Measurements from ENCODE around the gene PRR14.
"Not testable (repeated sequence)": the region's sequence is repeated elsewhere in the genome, so short reads cannot be mapped to it uniquely, and the experiment has no call there.

PRR14 gene

GRCh38 chr16:30691907-30692306 lies 41.1 kb downstream of the PRR14 start:
- Histone ChIP-seq H3K4me1 (ENCODE audit: insufficient read depth, poor library complexity, severe bottlenecking) (no peaks in the 10 kb centered on the region), H3K4me3 (ENCODE audit: severe bottlenecking) (no peak overlapping the region), H3K27me3 (ENCODE audit: insufficient read depth, poor library complexity, severe bottlenecking) (no peaks in the 10 kb centered on the region), H3K36me3 (ENCODE audit: low read depth) (no peaks in the 10 kb centered on the region), H3K27ac (ENCODE audit: poor library complexity, severe bottlenecking) (no peak overlapping the region), H3K9me3 (ENCODE audit: severe bottlenecking) (no peaks in the 10 kb centered on the region)
- TF ChIP-seq CTCF (IDR thresholded peaks at IDR 0.05; ENCODE audit: poor library complexity, severe bottlenecking): no peak
- DNase-seq (ENCODE audit: low spot score) (no peak), ATAC-seq (ENCODE audit: low read depth) (no peak)

DNA sequence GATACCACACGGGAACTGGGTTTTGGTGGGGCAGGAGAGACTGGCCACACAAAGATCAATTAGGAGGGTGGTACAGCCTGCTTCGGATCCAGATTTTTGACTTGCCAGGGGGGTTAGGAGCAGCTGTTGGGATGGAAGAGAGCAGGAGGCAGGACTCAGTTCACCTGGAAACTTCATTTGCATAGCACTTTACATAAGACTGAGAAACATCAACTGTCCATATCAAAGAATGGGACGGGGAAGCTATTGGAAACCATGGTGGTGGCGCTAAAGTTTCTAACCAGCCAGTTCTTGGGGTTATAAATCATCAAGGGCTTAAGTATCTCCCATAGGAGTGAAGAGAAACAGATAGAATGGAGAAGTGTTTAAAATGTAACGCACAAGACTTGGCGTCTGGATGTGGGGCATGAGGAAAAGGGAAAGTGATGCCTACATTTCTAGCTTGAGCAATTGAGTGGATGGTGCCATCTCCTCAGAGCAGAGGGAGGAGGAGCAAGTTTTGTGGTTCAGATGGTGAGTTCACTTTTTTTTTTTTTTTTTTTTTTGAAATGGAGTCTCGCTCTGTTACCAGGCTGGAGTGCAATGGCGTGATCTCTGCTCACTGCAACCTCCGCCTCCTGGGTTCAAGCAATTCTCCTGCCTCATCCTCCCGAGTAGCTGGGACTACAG lies 41.8 kb downstream of the PRR14 start:
- no peaks in the 10 kb centered on the region for H3K9me3 ChIP-seq (ENCODE audit: severe bottlenecking)
- TF ChIP-seq CTCF (IDR thresholded peaks at IDR 0.05; ENCODE audit: poor library complexity, severe bottlenecking): no peak
- DNase-seq (ENCODE audit: low spot score) (no peak), ATAC-seq (ENCODE audit: low read depth) (no peak)
- H3K27me3 ChIP-seq (ENCODE audit: insufficient read depth, poor library complexity, severe bottlenecking): no peaks in the 10 kb centered on the region
- no peaks in the 10 kb centered on the region for H3K4me1 ChIP-seq (ENCODE audit: insufficient read depth, poor library complexity, severe bottlenecking)
- no peak overlapping the region for H3K27ac ChIP-seq (ENCODE audit: poor library complexity, severe bottlenecking)
- H3K36me3 ChIP-seq (ENCODE audit: low read depth): no peaks in the 10 kb centered on the region
- H3K4me3 ChIP-seq (ENCODE audit: severe bottlenecking): no peak overlapping the region

- DNase-seq (ENCODE audit: low spot score): no peak
- H3K27ac ChIP-seq (ENCODE audit: poor library complexity, severe bottlenecking): no peak overlapping the region
- H3K36me3 ChIP-seq (ENCODE audit: low read depth): peaks cover 8% of the 10 kb centered on the region
- H3K27me3 ChIP-seq (ENCODE audit: insufficient read depth, poor library complexity, severe bottlenecking): no peaks in the 10 kb centered on the region
- no peak for TF ChIP-seq CTCF (IDR thresholded peaks at IDR 0.05; ENCODE audit: poor library complexity, severe bottlenecking)
- H3K4me1 ChIP-seq (ENCODE audit: insufficient read depth, poor library complexity, severe bottlenecking): no peaks in the 10 kb centered on the region
- no peaks in the 10 kb centered on the region for H3K9me3 ChIP-seq (ENCODE audit: severe bottlenecking)
- no peak for ATAC-seq (ENCODE audit: low read depth)
- H3K4me3 ChIP-seq (ENCODE audit: severe bottlenecking): no peak overlapping the region
These were observed 44.4 kb downstream of the PRR14 start for GRCh38 chr16:30694926-30695693.

DNA sequence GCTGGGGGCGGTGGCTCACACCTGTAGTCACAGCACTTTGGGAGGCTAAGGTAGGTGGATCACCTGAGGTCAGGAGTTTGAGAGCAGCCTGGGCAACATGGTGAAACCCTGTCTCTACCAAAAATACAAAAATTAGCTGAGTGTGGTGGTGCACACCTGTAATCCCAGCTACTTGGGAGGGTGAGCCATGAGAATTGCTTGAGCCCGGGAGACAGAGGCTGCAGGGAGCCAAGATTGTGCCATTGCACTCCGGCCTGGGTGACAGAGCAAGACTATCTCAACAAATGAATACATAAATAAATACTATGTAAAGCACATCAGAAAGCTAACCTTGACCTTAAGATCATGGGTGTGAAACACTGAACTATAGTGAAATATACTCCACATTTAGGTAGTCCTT lies 45.9 kb downstream of the PRR14 start:
- ATAC-seq (ENCODE audit: low read depth); DNase-seq (ENCODE audit: low spot score); H3K27me3 ChIP-seq (ENCODE audit: insufficient read depth, poor library complexity, severe bottlenecking): not testable (repeated sequence)

GRCh38 chr16:30697264-30698138 lies 46.7 kb downstream of the PRR14 start:
- Histone ChIP-seq H3K27ac (ENCODE audit: poor library complexity, severe bottlenecking) (peak overlapping the region; percentile 88), H3K36me3 (ENCODE audit: low read depth) (peaks cover 28% of the 10 kb centered on the region)

More for the DNA sequence above, 45.9 kb downstream of the PRR14 start:
- H3K36me3 ChIP-seq (ENCODE audit: low read depth): peaks cover 22% of the 10 kb centered on the region
- H3K9me3 ChIP-seq (ENCODE audit: severe bottlenecking); H3K4me1 ChIP-seq (ENCODE audit: insufficient read depth, poor library complexity, severe bottlenecking); H3K4me3 ChIP-seq (ENCODE audit: severe bottlenecking); H3K27ac ChIP-seq (ENCODE audit: poor library complexity, severe bottlenecking): not testable (repeated sequence)

More at GRCh38 chr16:30697264-30698138, 46.7 kb downstream of the PRR14 start:
- no peak for DNase-seq (ENCODE audit: low spot score)
- Histone ChIP-seq H3K4me1 (ENCODE audit: insufficient read depth, poor library complexity, severe bottlenecking) (no peaks in the 10 kb centered on the region), H3K4me3 (ENCODE audit: severe bottlenecking) (peak overlapping the region; percentile 83), H3K27me3 (ENCODE audit: insufficient read depth, poor library complexity, severe bottlenecking) (no peaks in the 10 kb centered on the region), H3K9me3 (ENCODE audit: severe bottlenecking) (no peaks in the 10 kb centered on the region)
- ATAC-seq (ENCODE audit: low read depth): peak; percentile 89
- TF ChIP-seq CTCF (IDR thresholded peaks at IDR 0.05; ENCODE audit: poor library complexity, severe bottlenecking): no peak

Data from RWPE2 (cell line).